Inflammatory macrophage treated with lipopolysaccharide for 4 hours (primary cell): ENCODE results near the gene EXOC4.

Experiments used
- DNase-seq: peaks from one replicate; pipeline ENCODE4 v3.0.0-alpha.2; 2020

Gene EXOC4

DNA sequence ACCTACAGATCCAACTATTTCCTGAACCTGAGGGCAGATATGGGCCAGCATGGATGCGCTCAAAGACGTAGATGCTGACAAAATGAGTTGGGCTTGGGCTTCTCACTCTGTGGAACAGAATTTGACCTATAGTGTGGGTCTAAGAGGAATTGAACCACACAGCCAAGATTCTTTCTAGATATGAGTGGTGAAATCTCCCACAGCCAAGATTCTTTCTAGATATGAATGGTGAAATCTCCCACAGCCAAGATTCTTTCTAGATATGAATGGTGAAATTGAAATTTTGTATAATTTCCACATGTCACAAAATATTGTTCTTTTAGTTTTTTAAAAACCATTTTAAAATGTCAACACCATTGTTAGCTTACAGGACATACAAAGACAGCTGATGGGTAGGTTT lies 658.8 kb downstream of the EXOC4 start:
- no peak for DNase-seq

DNA sequence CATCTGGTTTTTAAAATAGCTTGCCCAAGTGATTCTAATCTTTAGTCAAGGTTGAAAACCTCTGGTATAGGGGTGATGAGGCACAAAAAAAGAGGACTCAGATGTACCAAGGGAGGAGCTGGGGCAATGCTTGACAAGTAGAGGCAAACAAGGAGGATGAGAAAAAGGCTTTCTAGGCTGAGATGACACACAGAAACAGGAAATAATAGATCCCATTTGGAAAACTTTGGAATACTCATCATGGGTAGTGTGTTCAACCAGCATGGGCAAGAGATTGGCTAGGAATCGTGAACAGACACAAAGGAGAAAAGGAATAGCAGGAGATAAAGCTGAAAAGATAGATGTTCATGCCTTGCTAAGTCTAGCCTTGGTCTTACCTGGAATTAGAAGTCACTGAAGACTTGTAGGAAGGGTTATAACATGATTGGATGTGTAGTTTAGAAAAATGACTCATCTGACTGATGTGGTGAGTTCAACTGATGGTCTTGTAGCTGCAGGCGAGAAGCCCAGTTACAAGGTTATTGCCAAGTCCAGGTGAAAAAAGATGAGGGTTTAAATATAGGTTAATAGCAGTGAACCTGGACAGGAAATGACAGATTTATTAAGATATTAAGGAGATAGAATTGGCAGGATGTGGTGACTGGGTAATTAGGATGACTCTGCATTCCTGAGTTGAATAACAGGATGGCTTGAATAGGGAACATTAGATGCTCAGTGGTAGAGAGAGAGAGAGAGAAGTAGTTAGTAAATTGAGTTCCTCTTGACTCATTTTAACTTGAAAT lies 660.2 kb downstream of the EXOC4 start:
- no peak for DNase-seq

DNA sequence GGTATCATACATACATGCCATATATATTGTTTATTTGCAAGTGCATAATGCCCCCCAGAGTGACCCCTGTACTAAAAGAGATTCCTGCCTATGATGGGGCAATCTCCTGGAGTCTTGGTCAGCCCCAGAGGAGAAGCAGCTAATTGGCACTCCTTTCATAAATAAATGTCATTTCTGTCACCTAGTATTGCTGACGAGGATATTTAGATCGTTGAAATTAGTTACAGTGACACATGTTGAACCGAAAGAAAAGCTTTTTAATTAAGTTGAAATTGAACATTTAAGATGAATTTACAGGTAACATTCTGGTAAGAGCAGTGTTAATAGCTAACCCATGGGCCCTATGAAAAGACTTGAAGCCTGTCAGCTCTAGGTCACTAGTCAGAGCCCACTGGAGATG lies 663.7 kb downstream of the EXOC4 start:
- no peak for DNase-seq

DNA sequence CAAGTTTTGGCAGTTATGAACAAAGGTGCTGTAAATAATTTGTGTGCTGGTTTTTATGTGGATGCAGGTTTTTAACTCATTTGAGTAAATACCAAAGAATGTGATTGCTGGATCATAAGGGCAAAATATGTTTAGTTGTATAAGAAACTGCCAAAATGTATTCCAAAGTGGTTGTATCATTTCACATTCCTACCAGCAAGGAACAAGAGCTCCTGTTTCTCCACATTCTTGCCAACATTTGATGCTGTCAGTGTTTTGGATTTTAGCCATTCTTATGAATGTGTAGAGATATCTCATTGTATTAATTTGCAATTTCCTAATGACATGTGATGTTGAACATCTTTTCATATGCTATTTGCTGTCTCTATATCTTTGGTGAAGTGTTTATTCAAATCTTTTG lies 666.9 kb downstream of the EXOC4 start:
- DNase-seq: no peak

DNA sequence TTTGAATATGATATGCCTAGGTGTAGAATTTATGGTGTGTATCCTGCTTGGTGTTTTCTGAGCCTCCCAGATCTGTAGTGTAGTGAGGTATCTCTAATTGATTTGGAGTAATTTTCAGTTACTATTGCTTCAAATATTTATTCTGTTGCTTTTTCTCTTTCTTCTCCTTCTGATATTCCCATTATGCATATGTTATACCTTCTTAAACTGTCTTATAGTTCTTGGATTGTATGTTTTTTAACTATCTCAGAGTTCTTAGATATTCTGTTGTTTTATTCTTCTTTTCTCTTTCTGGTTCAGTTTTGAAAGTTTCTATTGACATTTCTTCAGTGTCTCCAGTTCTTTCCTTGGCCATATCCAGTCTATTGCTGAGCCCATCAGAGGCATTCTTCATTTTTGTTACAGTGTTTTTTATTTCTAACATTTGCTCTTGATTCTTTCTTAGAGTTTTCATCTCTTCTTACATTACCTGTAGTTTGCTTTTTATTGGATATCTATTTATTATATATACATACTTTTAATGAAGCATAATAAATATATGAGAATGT lies 668.8 kb downstream of the EXOC4 start:
- DNase-seq: no peak

DNA sequence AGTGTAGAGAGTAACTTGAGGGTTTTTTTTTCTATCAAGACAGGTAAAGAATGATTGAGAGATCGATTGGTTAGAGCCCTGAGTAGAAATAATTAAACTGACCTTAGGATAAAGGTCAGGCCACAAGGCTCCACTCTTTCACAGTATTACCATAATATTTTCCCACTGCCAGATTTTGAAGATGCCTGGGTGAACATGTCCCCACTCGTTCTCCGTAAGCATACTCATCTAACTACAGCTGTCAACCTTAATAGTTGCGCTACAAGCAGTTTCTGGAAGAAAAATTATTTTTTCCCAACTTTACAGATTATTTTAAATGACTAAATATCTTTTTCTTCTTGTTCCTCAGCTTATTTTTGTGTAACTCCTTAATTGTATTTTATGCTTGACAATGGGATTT lies 671.1 kb downstream of the EXOC4 start:
- no peak for DNase-seq

DNA sequence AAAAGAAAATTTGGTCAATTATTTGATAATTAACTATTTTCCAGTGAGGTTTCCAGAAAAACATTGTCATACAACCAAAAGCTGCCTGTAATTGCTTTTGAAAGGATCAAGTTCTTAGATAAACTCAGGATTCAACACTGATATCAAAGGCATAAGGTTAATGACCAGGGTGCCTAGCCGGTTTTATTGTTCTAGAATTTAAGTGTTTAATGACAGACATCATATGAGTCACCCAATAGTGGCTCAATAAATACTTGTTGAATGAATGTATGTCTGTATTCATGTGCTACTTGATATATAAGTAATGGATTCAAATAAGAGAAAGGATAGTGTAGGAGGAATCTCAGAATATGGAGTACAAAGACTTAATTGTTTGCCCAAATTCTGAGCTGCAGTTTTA lies 678.2 kb downstream of the EXOC4 start:
- no peak for DNase-seq

DNA sequence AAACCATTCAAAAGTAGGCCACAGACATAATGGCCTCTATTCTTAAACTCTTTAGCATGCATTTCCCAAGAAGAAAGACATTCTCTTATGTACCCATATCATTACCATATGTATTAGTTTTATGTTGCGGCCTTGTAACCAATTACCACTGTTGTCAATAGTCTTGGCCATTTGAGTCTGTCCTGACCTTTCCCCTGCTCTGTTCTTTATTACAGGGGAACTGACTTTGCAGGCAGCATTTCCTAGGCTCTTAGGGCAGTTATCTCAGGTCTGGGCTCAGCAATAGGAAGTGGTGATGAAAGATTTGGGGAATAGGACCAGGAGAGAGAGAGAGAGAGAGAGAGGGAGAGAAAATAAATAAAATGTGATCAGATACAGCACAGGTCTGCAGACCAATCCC lies 679.7 kb downstream of the EXOC4 start:
- DNase-seq: no peak

DNA sequence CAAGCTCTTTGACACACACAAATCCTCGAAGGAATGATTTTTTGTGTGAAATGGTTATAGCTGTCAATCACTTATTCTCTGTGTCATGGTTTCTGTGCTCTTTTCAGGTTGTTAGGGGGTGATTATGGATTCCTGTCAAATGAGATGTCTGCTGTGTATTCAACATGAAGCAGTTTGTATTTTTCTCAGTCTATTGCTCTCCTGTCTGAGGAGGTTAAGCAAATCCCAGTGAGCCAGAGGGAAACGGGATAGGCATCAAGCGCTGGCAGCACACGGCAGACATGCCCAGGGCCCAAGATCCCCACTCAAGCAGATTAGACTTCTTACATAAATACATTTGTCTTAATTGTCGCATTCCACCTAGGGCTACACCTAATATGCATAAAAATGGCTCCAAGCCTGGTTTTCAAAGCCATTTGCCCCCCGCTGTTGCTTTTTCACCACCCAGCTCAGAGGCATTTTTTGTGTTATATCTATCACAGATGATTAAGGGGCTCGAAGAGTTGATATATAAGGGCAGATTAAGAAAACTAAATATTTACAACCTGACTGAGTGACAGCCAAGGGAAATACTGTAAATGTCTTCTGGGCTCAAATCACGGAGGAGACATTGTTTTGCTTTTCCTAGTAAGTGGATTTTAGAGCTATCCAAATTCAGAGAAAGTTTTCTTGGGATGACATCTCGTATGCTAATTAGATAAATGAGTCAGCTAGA lies 681.5 kb downstream of the EXOC4 start:
- no peak for DNase-seq

DNA sequence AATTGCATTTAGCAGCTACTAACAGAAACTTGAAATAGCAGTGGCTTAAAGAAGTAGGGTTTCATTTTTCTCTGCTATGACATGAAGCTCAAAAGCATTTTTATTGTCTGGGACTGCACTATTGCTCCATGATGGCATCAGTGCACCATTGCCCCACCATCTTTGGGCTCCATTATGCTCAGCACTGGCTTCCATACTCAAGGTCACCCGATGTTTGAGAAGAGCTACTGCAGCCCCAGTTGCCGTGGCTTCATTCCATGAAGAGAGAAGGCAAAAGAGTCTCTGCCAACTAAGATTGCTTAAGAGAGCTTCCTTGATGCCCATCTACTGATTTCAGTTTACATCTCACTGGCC lies 682.1 kb downstream of the EXOC4 start:
- no peak for DNase-seq

DNA sequence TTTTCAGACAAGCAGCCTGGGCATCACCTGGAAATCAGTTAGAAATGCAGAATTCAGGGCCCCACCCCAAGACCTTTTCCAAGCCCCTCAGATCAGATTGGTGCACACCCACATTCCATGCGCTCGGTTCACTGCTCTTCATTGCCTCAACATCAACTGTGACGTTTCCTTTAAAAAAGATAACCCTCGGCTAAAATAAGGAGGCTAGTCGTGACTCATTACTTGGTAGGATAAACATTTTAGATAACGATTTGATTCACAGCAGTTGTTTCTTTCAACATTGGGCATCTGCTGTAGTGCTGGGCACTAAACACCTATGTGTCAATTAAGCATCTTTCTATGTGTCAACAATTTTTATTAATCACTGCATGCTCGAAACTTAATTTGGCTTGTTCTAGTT lies 683.2 kb downstream of the EXOC4 start:
- no peak for DNase-seq

DNA sequence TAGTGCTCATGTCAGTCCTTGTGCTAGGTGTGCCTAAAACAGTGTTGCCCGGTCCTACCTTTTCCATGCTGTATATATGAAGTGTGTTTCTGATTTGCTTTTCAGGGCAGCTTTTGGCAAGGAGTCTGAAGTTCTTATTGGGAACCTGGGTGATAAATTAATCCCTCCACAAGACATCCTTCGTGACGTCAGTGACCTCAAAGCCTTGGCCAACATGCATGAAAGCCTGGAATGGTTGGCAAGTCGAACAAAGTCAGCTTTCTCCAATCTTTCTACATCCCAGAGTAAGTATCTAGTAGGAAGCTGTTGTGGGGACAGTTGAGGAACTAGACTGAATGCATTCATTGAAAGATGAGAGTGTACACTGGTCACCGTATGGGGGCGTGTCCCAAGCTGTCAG lies 684.9 kb downstream of the EXOC4 start:
- DNase-seq: no peak

DNA sequence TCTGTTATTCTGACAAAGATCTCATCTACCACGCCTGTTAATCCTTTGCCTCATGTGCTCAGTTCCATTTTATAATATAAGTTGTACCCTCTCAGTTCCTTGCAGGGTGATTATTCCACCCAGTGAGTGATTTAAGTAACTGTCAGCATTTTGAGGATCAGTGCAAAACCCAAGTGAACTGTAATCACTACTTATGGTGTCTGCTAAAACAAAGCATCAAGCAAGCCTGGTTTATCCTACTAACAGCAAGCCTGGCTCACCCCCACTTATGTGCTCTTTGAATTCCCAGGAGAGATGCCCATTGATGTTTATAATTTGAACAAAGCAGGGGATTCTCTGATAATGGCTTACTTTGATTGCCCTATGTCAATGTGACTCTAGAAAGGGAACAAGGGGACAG lies 687.5 kb downstream of the EXOC4 start:
- no peak for DNase-seq

DNA sequence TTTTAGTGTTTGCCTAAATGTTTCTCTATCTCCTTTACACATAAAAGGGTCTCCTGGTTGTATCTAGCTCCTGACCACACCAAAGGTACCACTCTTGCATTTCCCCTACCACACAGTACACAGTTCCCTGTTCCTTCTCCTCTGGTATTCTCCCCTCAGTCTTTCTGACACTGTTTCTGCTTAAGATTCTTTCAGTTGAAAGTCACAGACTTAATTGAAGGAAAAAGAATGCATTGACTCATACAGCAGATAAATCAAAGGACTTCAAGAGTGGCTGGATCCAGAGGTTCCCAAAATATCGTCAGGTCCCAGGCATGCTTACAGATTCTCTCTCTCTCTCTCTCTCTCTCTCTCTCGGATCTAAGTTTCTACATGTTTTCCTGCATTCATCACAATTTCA lies 688.6 kb downstream of the EXOC4 start:
- no peak for DNase-seq

DNA sequence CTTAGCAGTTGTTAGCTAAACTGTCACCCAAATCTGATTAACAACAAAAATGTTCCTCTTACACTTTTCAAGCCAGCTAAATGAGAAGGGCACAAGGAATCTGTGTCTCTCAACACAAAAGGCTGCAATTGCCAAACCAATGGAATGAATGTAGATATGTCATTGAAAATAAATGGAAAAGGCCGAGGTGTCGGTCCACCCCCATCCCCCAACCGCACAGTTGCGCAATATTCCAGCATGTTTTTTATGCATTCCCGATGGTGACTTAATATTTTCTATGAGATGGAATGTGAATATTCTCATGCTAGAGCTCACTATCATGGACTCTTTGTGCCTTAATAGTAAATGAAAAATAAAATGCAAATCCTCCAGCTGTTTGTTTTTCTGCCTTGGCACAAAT lies 692.6 kb downstream of the EXOC4 start:
- DNase-seq: no peak

DNA sequence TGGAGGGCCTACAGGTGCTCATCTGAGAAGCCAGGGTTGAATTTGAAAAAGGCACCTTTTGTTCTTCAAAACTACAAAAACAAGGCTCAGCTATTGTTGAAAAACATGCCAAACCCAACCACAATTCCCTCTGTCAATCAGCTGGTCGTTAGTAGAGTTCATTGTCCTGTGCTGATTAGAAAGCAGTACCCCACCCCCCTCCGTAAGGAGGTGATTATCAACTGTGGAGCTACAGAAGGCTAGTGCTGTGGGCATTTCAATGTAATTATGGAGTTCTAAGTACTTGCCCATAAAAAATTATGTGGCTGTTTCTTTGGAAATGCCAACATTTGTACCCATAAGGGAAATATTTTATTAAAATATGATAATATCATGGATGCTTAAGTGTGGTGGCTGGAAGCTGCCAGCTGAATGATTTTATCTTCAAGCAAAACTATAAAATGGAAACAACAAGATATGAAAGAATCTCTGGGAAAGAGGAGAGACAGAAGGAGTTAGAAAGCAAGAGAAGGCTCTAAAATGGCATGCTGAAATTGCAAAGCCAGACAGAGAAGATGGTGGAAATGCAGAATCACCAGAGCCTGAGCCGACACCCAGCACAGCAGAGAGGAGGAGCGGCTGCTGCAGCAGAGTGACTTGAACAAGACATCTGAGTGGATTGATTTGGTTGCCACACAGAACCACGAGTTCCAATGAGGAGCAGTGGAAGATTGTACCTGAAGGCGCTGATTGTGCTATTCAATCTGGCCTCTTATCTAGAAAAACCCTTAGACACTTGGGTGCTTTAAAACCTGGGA lies 694.8 kb downstream of the EXOC4 start:
- DNase-seq: no peak

DNA sequence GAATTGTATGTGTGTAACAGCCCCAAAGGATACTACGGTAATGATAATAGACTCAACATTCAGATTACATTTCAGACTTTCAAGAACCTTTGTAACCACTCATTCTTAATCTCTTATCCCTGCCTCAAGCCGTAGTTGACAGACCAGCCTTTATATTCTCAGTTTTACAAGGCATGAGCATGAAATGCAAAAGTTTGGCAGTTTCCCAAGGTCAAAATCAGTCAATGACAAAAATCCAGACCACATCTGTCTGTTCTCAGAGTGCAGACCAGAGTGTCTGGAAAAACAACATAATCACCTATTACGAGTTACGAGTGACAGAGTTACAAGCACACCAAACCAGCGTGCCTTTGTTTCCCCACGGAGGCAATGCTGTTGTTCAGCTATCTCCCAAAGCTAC lies 695.7 kb downstream of the EXOC4 start:
- no peak for DNase-seq

DNA sequence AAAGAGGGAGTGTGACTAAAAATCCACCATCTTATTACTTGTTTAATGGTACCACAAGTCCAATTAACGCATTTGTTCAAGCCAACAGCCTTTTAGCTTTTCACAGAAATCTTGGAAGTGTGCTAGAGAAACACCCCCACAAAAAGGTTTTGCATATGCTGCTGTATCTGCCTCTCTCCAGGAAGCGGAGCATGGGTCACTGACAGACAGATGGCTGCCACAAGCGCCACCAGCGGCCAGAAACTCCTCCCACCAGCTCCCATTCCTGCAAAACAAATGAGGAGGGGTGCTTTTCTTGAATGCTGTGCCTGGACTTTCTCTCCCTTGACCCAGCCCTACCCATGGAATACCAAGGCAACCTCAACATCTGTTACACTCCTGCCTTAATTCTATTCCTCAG lies 698.0 kb downstream of the EXOC4 start:
- DNase-seq: no peak

DNA sequence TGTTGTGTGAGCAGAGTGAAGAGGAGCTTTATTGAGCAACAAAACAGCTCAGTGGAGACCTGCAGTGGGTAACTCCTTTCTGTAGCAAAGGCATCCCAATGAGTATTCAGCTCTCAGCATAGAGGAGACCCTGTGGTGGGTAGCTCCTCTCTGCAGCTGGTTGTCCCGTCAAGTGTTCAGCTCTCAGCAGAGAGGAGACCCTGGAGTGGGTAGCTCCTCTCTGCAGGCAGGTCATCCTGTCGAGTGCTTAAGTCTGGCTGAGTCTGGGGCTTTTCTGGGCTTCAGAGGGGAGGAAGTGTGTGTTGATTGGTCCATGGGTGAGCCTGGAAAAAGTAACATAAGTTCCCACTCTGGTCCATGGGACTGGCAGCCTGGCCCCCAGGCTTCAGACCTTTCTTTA lies 702.3 kb downstream of the EXOC4 start:
- DNase-seq: no peak

DNA sequence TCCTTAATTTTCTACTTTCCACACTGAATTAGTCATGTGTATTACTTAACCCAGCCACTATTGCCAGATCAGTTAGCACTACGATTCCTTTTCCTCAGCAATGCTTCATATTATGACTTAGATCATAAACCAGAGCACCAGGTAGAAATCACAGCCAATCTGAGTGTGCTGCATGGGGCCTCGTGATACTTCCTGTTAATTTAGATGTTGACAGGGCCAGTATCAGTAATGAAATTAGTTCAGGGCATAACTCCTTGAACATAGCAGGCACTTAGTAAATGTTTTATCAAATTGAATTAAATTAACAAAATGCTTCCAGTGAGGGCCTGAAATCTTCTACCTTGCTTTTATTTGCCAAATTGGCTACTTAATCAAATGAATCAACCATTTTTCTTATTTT lies 705.0 kb downstream of the EXOC4 start:
- DNase-seq: no peak

DNA sequence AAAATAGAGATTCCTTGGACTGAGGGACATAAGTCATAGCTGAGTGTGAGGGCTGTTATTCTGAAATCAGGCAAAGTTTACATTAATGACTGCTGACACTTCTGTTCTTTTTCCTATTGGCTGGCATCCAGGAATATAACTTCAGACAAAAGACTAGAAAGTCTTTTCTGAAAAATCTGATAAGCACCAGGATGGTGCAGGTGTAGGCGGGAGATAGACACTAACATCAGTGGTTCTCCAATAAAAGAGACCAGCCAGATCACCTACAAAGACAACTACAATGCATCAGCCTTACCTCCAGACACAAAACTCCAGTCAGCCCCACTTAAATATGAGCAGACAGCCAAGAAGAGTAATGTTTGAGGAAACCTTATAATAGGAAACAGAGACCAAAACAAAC lies 705.9 kb downstream of the EXOC4 start:
- DNase-seq: no peak

DNA sequence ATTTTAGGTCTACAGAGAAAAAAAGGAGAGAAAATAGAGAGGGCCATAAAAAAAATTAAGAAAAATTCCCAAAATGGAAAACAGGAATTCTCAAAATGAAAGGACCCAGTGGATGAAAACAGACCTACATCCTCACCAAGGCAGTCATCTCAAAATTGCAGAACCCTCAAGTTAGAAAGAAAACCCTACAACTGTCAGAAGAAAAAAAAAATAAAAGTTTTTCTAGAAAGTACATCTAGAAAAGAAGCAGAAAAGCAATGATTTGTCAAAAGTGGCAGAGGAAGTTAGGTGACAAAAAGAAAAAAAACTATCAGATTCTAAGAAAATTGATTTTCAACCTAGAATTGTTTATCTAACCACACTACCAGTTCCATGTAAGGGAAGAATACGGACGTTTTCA lies 706.6 kb downstream of the EXOC4 start:
- DNase-seq: no peak

DNA sequence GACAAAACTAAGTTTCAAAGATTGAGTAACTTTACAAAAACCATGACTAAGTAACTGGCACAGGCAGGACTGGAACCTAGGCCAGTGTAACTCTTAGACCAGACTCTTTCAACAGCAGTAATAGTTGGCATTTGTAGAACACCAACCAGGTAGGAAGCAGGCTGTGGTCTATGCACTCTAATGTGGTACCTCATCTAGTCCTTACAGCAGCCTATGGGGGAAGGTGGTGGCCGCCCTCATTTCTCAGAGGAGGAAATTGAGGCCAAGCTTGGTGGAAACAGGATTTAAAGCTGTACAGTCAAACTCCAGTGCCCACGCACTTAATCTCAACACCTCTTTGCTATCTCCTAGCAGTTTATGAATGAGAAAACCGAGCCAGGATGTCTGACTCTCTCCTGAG lies 708.8 kb downstream of the EXOC4 start:
- no peak for DNase-seq

DNA sequence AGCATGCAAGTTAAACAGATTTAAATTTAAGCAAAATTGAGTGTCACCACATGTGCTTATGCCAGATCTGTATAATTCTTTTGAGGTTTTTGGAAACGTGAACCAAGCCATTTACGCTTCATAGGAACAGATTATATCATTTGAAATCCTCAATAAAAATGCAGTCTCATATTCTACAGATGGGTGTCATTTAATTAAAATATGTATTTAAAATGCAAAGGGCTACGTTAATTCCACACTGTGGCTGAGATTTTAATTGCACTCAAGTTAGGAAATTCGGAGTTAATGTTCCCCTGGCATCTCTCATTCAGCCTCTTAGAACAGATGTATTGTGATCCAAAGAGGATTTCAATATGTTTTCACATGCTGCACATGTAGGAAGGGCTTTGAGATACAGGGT lies 709.8 kb downstream of the EXOC4 start:
- DNase-seq: no peak
